CD4-positive, alpha-beta T cell (primary cell): Measurements from ENCODE around the gene TRABD2B. TPM values are rescaled to one million over a fixed set of nuclear protein-coding genes. Genes with fewer than 3 reads are reported as not detected.

Experiments
- ATAC-seq: fragments of 200-7000 bp; cut with Tn5 transposase; one replicate; pipeline ENCODE4 v1.10.0; 2022; ENCODE audit warnings: mild to moderate bottlenecking; ENCODE audit not compliant: poor library complexity
- CTCF ChIA-PET: fragments of 350-600 bp; sonication (Branson Sonifier 250); formaldehyde crosslinking; loops from one replicate; lab custom pipeline; 2021; ENCODE audit warnings: antibody characterized with exemption, inconsistent platforms; lab: Charles Lee
- POLR2A ChIA-PET: fragments of 350-600 bp; sonication (Branson Sonifier 250); formaldehyde crosslinking; loops from one replicate; lab custom pipeline; 2021; ENCODE audit warnings: antibody characterized with exemption, inconsistent platforms; lab: Charles Lee
- DNase-seq, 14 experiments: peaks; one replicate each; pipeline ENCODE4 v3.0.0-alpha.2; 2013 to 2020; ENCODE audit warnings: mixed read lengths in 2 of 14
- H3K27ac ChIP-seq, 2 donors: one replicate each; pipeline versions ENCODE4 v1.5.1 to v1.7.0; 2013; ENCODE audit warnings: low read length in 2 of 2, low read depth in 1 of 2, mild to moderate bottlenecking in 1 of 2
- H3K27me3 ChIP-seq, 2 experiments: 1 replicate in 1 of 2; 2 replicates in 1 of 2; pipeline versions ENCODE4 v1.6.1 to v1.7.0; 2013; ENCODE audit warnings: low read length in 2 of 2, control low read depth in 1 of 2, mild to moderate bottlenecking in 1 of 2, moderate library complexity in 1 of 2; ENCODE audit not compliant: insufficient read depth in 2 of 2, control insufficient read depth in 1 of 2
- H3K36me3 ChIP-seq: one replicate; pipeline ENCODE4 v1.6.1; 2013; ENCODE audit warnings: low read length, control low read depth; ENCODE audit not compliant: insufficient read depth
- H3K4me1 ChIP-seq: one replicate; pipeline ENCODE4 v1.6.1; 2013; ENCODE audit warnings: low read length, control low read depth; ENCODE audit not compliant: insufficient read depth
- H3K4me3 ChIP-seq: one replicate; pipeline ENCODE4 v1.5.1; 2013; ENCODE audit warnings: mild to moderate bottlenecking, low read length, moderate library complexity
- H3K9me3 ChIP-seq, 2 experiments: 1 replicate in 1 of 2; 2 replicates in 1 of 2; pipeline versions ENCODE4 v1.6.1 to v1.7.0; 2013; ENCODE audit warnings: low read length in 2 of 2, mild to moderate bottlenecking in 2 of 2, control low read depth in 1 of 2, moderate library complexity in 1 of 2; ENCODE audit not compliant: control insufficient read depth in 1 of 2, insufficient read depth in 1 of 2
- H3K27ac Mint-ChIP-seq: one replicate; pipeline ENCODE4 v1.8.0; 2020; ENCODE audit warnings: mixed read lengths
- H3K27me3 Mint-ChIP-seq: one replicate; pipeline ENCODE4 v1.8.0; 2021; ENCODE audit warnings: mixed read lengths
- H3K36me3 Mint-ChIP-seq: one replicate; pipeline ENCODE4 v1.8.0; 2021; ENCODE audit warnings: low read depth, mixed read lengths
- H3K4me1 Mint-ChIP-seq: one replicate; pipeline ENCODE4 v1.8.0; 2021; ENCODE audit warnings: low read depth, mixed read lengths
- H3K4me3 Mint-ChIP-seq: one replicate; pipeline ENCODE4 v1.8.0; 2020; ENCODE audit warnings: mild to moderate bottlenecking, mixed read lengths
- H3K9me3 Mint-ChIP-seq: one replicate; pipeline ENCODE4 v1.8.0; 2020; ENCODE audit warnings: mixed read lengths
- CTCF ChIP-seq: fragments of 200-600 bp; IDR thresholded peaks from one replicate; pipeline ENCODE4 v1.8.0; 2022; ENCODE audit warnings: antibody characterized with exemption, mild to moderate bottlenecking
- intact Hi-C, 2 experiments: fragments of 100-400 bp; cut with DNase I in 1 of 2; cut with micrococcal nuclease in 1 of 2; formaldehyde crosslinking; loops; one replicate each; pipeline versions ENCODE4 v1.15.1 to v1.9.0; 2023 to 2025; cut with DNase I, micrococcal nuclease
- total RNA-seq, 174 experiments: library from RNA in 2 of 174; stranded (reverse) in 2 of 174; gene quantifications; one replicate each; pipeline ENCODE4 v1.2.3 and lab custom pipeline; 2021 to 2026

TRABD2B gene
- total RNA-seq, 2 experiments from 2014 or later = not detected

- H3K27ac ChIP-seq = no peak overlapping the region
- H3K27me3 ChIP-seq = no peaks in the 10 kb centered on the region
- Mint-ChIP-seq H3K27ac (no peak overlapping the region), H3K36me3 (no peaks in the 10 kb centered on the region), H3K9me3 (no peaks in the 10 kb centered on the region), H3K4me3 (no peak overlapping the region), H3K27me3 (peaks cover 19% of the 10 kb centered on the region), H3K4me1 (no peaks in the 10 kb centered on the region)
- intact Hi-C loops = no loop called here
- no peak overlapping the region for H3K4me3 ChIP-seq
- no peaks in the 10 kb centered on the region for H3K4me1 ChIP-seq
- TF ChIP-seq CTCF = no peak
- H3K9me3 ChIP-seq = no peaks in the 10 kb centered on the region
- ATAC-seq (no peak), DNase-seq (no peak)
- no peaks in the 10 kb centered on the region for H3K36me3 ChIP-seq
- ChIA-PET CTCF (no interaction called here), POLR2A (no interaction called here)
Measured at GRCh38 chr1:47875036-47875435, 122.1 kb downstream of the TRABD2B start.

GRCh38 chr1:47873337-47873736 is 123.8 kb downstream of the TRABD2B start:
- Mint-ChIP-seq H3K27me3 (peaks cover 25% of the 10 kb centered on the region), H3K36me3 (no peaks in the 10 kb centered on the region), H3K27ac (no peak overlapping the region), H3K4me3 (no peak overlapping the region), H3K9me3 (no peaks in the 10 kb centered on the region), H3K4me1 (no peaks in the 10 kb centered on the region)
- no peaks in the 10 kb centered on the region for H3K27me3 ChIP-seq
- intact Hi-C loops = no loop called here
- H3K9me3 ChIP-seq = no peaks in the 10 kb centered on the region
- CTCF ChIA-PET = no interaction called here
- DNase-seq = no peak
- no peak for TF ChIP-seq CTCF
- H3K27ac ChIP-seq = no peak overlapping the region
- H3K36me3 ChIP-seq = no peaks in the 10 kb centered on the region
- no peaks in the 10 kb centered on the region for H3K4me1 ChIP-seq
- POLR2A ChIA-PET = no interaction called here
- ATAC-seq = no peak
- H3K4me3 ChIP-seq = no peak overlapping the region

- POLR2A ChIA-PET = no interaction called here
- no peak for TF ChIP-seq CTCF
- no peak overlapping the region for H3K4me3 Mint-ChIP-seq
- no peak for ATAC-seq
- DNase-seq = no peak
- intact Hi-C loops = no loop called here
- no peaks in the 10 kb centered on the region for H3K9me3 Mint-ChIP-seq
- Histone ChIP-seq H3K36me3 (no peaks in the 10 kb centered on the region), H3K27ac (no peak overlapping the region), H3K9me3 (no peaks in the 10 kb centered on the region), H3K4me3 (no peak overlapping the region), H3K4me1 (no peaks in the 10 kb centered on the region), H3K27me3 (no peaks in the 10 kb centered on the region)
- CTCF ChIA-PET = no interaction called here
- no peaks in the 10 kb centered on the region for H3K4me1 Mint-ChIP-seq
- H3K27me3 Mint-ChIP-seq = peaks cover 25% of the 10 kb centered on the region
- H3K36me3 Mint-ChIP-seq = no peaks in the 10 kb centered on the region
- H3K27ac Mint-ChIP-seq = no peak overlapping the region
Measured at GRCh38 chr1:47872886-47873285, 124.3 kb downstream of the TRABD2B start.
